CD4-positive, alpha-beta T cell (primary cell): ENCODE measurements around the gene POLL. TPM values are rescaled to one million over a fixed set of nuclear protein-coding genes. Genes with fewer than 3 reads are reported as not detected.
A peak's percentile ranks its signal among the peaks of the same experiment; 100 is the strongest.

ENCODE experiments used
- ATAC-seq: fragments of 200-7000 bp; cut with Tn5 transposase; one replicate; pipeline ENCODE4 v1.10.0; 2022; ENCODE audit warnings: mild to moderate bottlenecking; ENCODE audit not compliant: poor library complexity
- CTCF ChIA-PET: fragments of 350-600 bp; sonication (Branson Sonifier 250); formaldehyde crosslinking; loops from one replicate; lab custom pipeline; 2021; ENCODE audit warnings: antibody characterized with exemption, inconsistent platforms; lab: Charles Lee
- POLR2A ChIA-PET: fragments of 350-600 bp; sonication (Branson Sonifier 250); formaldehyde crosslinking; loops from one replicate; lab custom pipeline; 2021; ENCODE audit warnings: antibody characterized with exemption, inconsistent platforms; lab: Charles Lee
- DNase-seq, 14 experiments: peaks; one replicate each; pipeline ENCODE4 v3.0.0-alpha.2; 2013 to 2020; ENCODE audit warnings: mixed read lengths in 2 of 14
- H3K27ac ChIP-seq, 2 donors: one replicate each; pipeline versions ENCODE4 v1.5.1 to v1.7.0; 2013; ENCODE audit warnings: low read length in 2 of 2, low read depth in 1 of 2, mild to moderate bottlenecking in 1 of 2
- H3K27me3 ChIP-seq, 2 experiments: 1 replicate in 1 of 2; 2 replicates in 1 of 2; pipeline versions ENCODE4 v1.6.1 to v1.7.0; 2013; ENCODE audit warnings: low read length in 2 of 2, control low read depth in 1 of 2, mild to moderate bottlenecking in 1 of 2, moderate library complexity in 1 of 2; ENCODE audit not compliant: insufficient read depth in 2 of 2, control insufficient read depth in 1 of 2
- H3K36me3 ChIP-seq: one replicate; pipeline ENCODE4 v1.6.1; 2013; ENCODE audit warnings: low read length, control low read depth; ENCODE audit not compliant: insufficient read depth
- H3K4me1 ChIP-seq: one replicate; pipeline ENCODE4 v1.6.1; 2013; ENCODE audit warnings: low read length, control low read depth; ENCODE audit not compliant: insufficient read depth
- H3K4me3 ChIP-seq: one replicate; pipeline ENCODE4 v1.5.1; 2013; ENCODE audit warnings: mild to moderate bottlenecking, low read length, moderate library complexity
- H3K9me3 ChIP-seq, 2 experiments: 1 replicate in 1 of 2; 2 replicates in 1 of 2; pipeline versions ENCODE4 v1.6.1 to v1.7.0; 2013; ENCODE audit warnings: low read length in 2 of 2, mild to moderate bottlenecking in 2 of 2, control low read depth in 1 of 2, moderate library complexity in 1 of 2; ENCODE audit not compliant: control insufficient read depth in 1 of 2, insufficient read depth in 1 of 2
- H3K27ac Mint-ChIP-seq: one replicate; pipeline ENCODE4 v1.8.0; 2020; ENCODE audit warnings: mixed read lengths
- H3K27me3 Mint-ChIP-seq: one replicate; pipeline ENCODE4 v1.8.0; 2021; ENCODE audit warnings: mixed read lengths
- H3K36me3 Mint-ChIP-seq: one replicate; pipeline ENCODE4 v1.8.0; 2021; ENCODE audit warnings: low read depth, mixed read lengths
- H3K4me1 Mint-ChIP-seq: one replicate; pipeline ENCODE4 v1.8.0; 2021; ENCODE audit warnings: low read depth, mixed read lengths
- H3K4me3 Mint-ChIP-seq: one replicate; pipeline ENCODE4 v1.8.0; 2020; ENCODE audit warnings: mild to moderate bottlenecking, mixed read lengths
- H3K9me3 Mint-ChIP-seq: one replicate; pipeline ENCODE4 v1.8.0; 2020; ENCODE audit warnings: mixed read lengths
- intact Hi-C, 2 experiments: fragments of 100-400 bp; cut with DNase I in 1 of 2; cut with micrococcal nuclease in 1 of 2; formaldehyde crosslinking; loops; one replicate each; pipeline versions ENCODE4 v1.15.1 to v1.9.0; 2023 to 2025; cut with DNase I, micrococcal nuclease
- total RNA-seq, 174 experiments: library from RNA in 2 of 174; stranded (reverse) in 2 of 174; gene quantifications; one replicate each; pipeline ENCODE4 v1.2.3 and lab custom pipeline; 2021 to 2026
- TF ChIP-seq, protein P1 (sequence below): fragments of 200-600 bp; IDR thresholded peaks from one replicate; pipeline ENCODE4 v1.8.0; 2022; ENCODE audit warnings: antibody characterized with exemption, mild to moderate bottlenecking

POLL gene
- total RNA-seq, 2 experiments from 2014 or later, result 23.3 to 24.3 TPM

DNA sequence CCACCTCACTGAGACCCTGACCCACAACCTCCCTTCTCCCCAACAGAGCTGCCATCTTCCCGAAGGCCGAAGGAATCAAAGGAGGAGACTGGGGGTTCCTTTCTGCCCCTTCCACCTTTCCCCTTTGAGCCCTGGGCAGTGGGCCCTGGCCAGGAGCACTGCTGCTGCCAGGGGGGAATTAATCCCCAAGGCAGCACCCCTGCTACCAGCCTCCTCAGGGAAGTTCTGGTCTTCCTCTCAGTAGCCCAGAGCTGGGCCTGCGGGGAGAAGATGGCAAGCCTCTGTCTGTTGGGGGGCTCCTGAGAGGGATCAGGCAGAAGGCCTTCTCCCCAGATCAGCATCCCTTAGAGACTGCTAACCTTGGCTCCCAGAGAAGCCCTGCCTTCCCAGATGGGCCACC lies 25.6 kb upstream of the POLL start:
- TF ChIP-seq, protein P1, sequence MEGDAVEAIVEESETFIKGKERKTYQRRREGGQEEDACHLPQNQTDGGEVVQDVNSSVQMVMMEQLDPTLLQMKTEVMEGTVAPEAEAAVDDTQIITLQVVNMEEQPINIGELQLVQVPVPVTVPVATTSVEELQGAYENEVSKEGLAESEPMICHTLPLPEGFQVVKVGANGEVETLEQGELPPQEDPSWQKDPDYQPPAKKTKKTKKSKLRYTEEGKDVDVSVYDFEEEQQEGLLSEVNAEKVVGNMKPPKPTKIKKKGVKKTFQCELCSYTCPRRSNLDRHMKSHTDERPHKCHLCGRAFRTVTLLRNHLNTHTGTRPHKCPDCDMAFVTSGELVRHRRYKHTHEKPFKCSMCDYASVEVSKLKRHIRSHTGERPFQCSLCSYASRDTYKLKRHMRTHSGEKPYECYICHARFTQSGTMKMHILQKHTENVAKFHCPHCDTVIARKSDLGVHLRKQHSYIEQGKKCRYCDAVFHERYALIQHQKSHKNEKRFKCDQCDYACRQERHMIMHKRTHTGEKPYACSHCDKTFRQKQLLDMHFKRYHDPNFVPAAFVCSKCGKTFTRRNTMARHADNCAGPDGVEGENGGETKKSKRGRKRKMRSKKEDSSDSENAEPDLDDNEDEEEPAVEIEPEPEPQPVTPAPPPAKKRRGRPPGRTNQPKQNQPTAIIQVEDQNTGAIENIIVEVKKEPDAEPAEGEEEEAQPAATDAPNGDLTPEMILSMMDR, result no peak
- H3K36me3 ChIP-seq, result peaks cover 82% of the 10 kb centered on the region
- ATAC-seq (no peak), DNase-seq (no peak)
- no peaks in the 10 kb centered on the region for H3K4me1 Mint-ChIP-seq
- H3K27me3 ChIP-seq, result no peaks in the 10 kb centered on the region
- peak overlapping the region; percentile 24 for H3K27ac Mint-ChIP-seq
- H3K27me3 Mint-ChIP-seq, result no peaks in the 10 kb centered on the region
- peaks cover 56% of the 10 kb centered on the region for H3K36me3 Mint-ChIP-seq
- CTCF ChIA-PET, result no interaction called here
- H3K27ac ChIP-seq, result no peak overlapping the region
- H3K9me3 ChIP-seq, result no peaks in the 10 kb centered on the region
- H3K4me3 Mint-ChIP-seq, result no peak overlapping the region
- no peaks in the 10 kb centered on the region for H3K4me1 ChIP-seq
- POLR2A ChIA-PET, result no interaction called here
- no peak overlapping the region for H3K4me3 ChIP-seq
- H3K9me3 Mint-ChIP-seq, result no peaks in the 10 kb centered on the region
- intact Hi-C loops, result no loop called here

- H3K4me3 ChIP-seq, result no peak overlapping the region
- intact Hi-C loops, result no loop called here
- H3K27ac ChIP-seq, result no peak overlapping the region
- Mint-ChIP-seq H3K27me3 (no peaks in the 10 kb centered on the region), H3K4me1 (no peaks in the 10 kb centered on the region), H3K27ac (no peak overlapping the region), H3K4me3 (no peak overlapping the region), H3K36me3 (peaks cover 54% of the 10 kb centered on the region), H3K9me3 (no peaks in the 10 kb centered on the region)
- peaks cover 82% of the 10 kb centered on the region for H3K36me3 ChIP-seq
- DNase-seq (no peak), ATAC-seq (no peak)
- TF ChIP-seq, protein P1, result no peak
- H3K9me3 ChIP-seq, result no peaks in the 10 kb centered on the region
- POLR2A ChIA-PET, result interaction anchor here (0.6 kb wide), 1 partner anchor 129 kb away, joined by 4 read pairs; no protein-coding TSS in a partner anchor
- CTCF ChIA-PET, result no interaction called here
- H3K4me1 ChIP-seq, result no peaks in the 10 kb centered on the region
- H3K27me3 ChIP-seq, result no peaks in the 10 kb centered on the region
These were observed 24.8 kb upstream of the POLL start for GRCh38 chr10:101612872-101613271.

DNA sequence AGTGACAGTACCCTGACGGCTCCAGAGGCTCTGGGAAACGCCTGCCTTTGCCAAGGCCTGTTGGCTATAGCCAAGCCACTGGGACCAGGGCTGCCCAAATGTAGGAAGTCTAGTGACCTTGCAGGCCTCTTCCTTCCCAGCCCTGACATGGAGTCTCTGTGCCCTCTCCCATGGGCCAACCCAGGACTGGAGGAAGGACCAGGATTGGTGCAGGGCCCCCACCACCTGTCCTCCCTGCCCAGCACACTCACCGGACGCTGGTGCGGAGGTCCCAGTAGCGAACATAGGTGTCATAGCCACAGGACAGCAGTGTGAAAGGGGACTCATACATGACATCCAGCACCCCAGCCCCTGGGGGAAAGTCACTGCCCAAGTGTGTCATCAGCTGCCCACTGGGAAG lies 24.0 kb upstream of the POLL start:
- Histone ChIP-seq H3K27ac (no peak overlapping the region), H3K4me3 (no peak overlapping the region), H3K27me3 (no peaks in the 10 kb centered on the region), H3K4me1 (no peaks in the 10 kb centered on the region), H3K36me3 (peaks cover 81% of the 10 kb centered on the region), H3K9me3 (no peaks in the 10 kb centered on the region)
- POLR2A ChIA-PET, result no interaction called here
- intact Hi-C loops, result no loop called here
- Mint-ChIP-seq H3K27me3 (no peaks in the 10 kb centered on the region), H3K9me3 (no peaks in the 10 kb centered on the region), H3K27ac (no peak overlapping the region), H3K4me3 (no peak overlapping the region), H3K36me3 (peaks cover 48% of the 10 kb centered on the region), H3K4me1 (no peaks in the 10 kb centered on the region)
- TF ChIP-seq, protein P1, result no peak
- CTCF ChIA-PET, result no interaction called here
- DNase-seq (no peak), ATAC-seq (no peak)
